K562 (cell line): ENCODE results near the gene MEX3D. TPM values are rescaled to one million over a fixed set of nuclear protein-coding genes. Genes with fewer than 3 reads are reported as not detected.

Source experiments
- EP300 ChIP-seq: IDR thresholded peaks from 2 replicates; pipeline ENCODE4 v1.6.1; 2012; ENCODE audit warnings: low read length, improper control_type of control experiment
- EWSR1 ChIP-seq: fragments of 450-650 bp; IDR thresholded peaks from 2 replicates; pipeline ENCODE4 v1.6.1; 2018; ENCODE audit warnings: borderline replicate concordance, mild to moderate bottlenecking, low read depth, moderate library complexity; ENCODE audit not compliant: partially characterized antibody
- HLTF ChIP-seq: fragments of 450-650 bp; IDR thresholded peaks from 2 replicates; pipeline ENCODE4 v1.6.1; 2016
- HNRNPH1 ChIP-seq: fragments of 200-400 bp; formaldehyde crosslinking; optimal IDR thresholded peaks from 2 replicates; pipeline ENCODE3; 2017; ENCODE audit warnings: low read depth, mild to moderate bottlenecking, low read length, moderate library complexity
- IFI16 ChIP-seq: fragments of 250-450 bp; sonication (Bioruptor Pico); IDR thresholded peaks from 2 replicates; pipeline ENCODE4 v2.1.2; 2022; ENCODE audit warnings: mild to moderate bottlenecking, inconsistent platforms
- ILK ChIP-seq: fragments of 450-650 bp; IDR thresholded peaks from 2 replicates; pipeline ENCODE4 v1.6.1; 2016; ENCODE audit warnings: missing genetic modification characterization, low read depth, mild to moderate bottlenecking, missing compliant biosample characterization, moderate library complexity, borderline replicate concordance
- POLR2H ChIP-seq: IDR thresholded peaks from 2 replicates; pipeline ENCODE4 v1.6.1; 2016; ENCODE audit warnings: missing genetic modification characterization, low read depth, mild to moderate bottlenecking, control low read depth, missing compliant biosample characterization, moderate library complexity
- POLR3G ChIP-seq: IDR thresholded peaks from 2 replicates; pipeline ENCODE4 v1.6.1; 2011; ENCODE audit not compliant: insufficient read length, insufficient replicate concordance; ENCODE audit errors: extremely low read depth
- XRCC5 ChIP-seq: fragments of 200-400 bp; formaldehyde crosslinking; IDR thresholded peaks from 2 replicates; pipeline ENCODE4 v1.6.1; 2017; ENCODE audit warnings: low read depth, mild to moderate bottlenecking, low read length
- ZNF124 ChIP-seq: sonication (generic); formaldehyde crosslinking; IDR thresholded peaks from 2 replicates; pipeline ENCODE4 v1.8.1; 2022; ENCODE audit warnings: missing genetic modification reagents
- ZNF277 ChIP-seq: fragments of 250-450 bp; sonication (Bioruptor Pico); IDR thresholded peaks from 2 replicates; pipeline ENCODE4 v1.8.0; 2022; ENCODE audit warnings: inconsistent platforms, mild to moderate bottlenecking, moderate library complexity, borderline replicate concordance
- ZNF41 ChIP-seq: fragments of 250-450 bp; sonication (Bioruptor Pico); conservative IDR thresholded peaks from 2 replicates; pipeline ENCODE4 v1.4.0; 2020; ENCODE audit warnings: mild to moderate bottlenecking
- ZNF561 ChIP-seq: fragments of 450-650 bp; formaldehyde crosslinking; conservative IDR thresholded peaks from 2 replicates; pipeline ENCODE4 v1.4.0; 2020; ENCODE audit warnings: mild to moderate bottlenecking, moderate library complexity
- ZNF57 ChIP-seq: fragments of 450-650 bp; formaldehyde crosslinking; IDR thresholded peaks from 2 replicates; pipeline ENCODE4 v1.4.0; 2020; ENCODE audit warnings: mild to moderate bottlenecking, moderate library complexity
- polyA plus RNA-seq, 8 experiments: library from polyadenylated mRNA; depleted of rRNA in 4 of 8; stranded (reverse) in 5 of 8; unstranded in 3 of 8; fragments of >200 nt; fragmentation: Nextera tagmentation in 2 of 8; fragmentation: Illumina TruSeq in 1 of 8; extraction: Ambion mirVana in 2 of 8; extraction: Trizol in 1 of 8; gene quantifications; 2 replicates each; pipeline versions ENCODE4 v1.2.1 to v1.2.3, GENCODE V29; 2011 to 2014; ENCODE audit warnings: inconsistent platforms in 1 of 8, missing spikeins in 1 of 8
- total RNA-seq, 7 experiments: library from RNA; depleted of rRNA in 6 of 7; stranded (reverse); fragments of >200 nt in 6 of 7; fragmentation: Illumina TruSeq in 2 of 7; extraction: Trizol in 2 of 7; gene quantifications; 2 replicates each; pipeline versions ENCODE4 v1.2.1 to v1.2.3, GENCODE V29; 2011 to 2021; ENCODE audit warnings: low replicate concordance in 1 of 7
- TF ChIP-seq, protein P1 (sequence below): fragments of 250-450 bp; sonication (Bioruptor Pico); IDR thresholded peaks from 2 replicates; pipeline ENCODE4 v1.8.0; 2022; ENCODE audit warnings: moderate library complexity, mild to moderate bottlenecking, inconsistent platforms
- TF ChIP-seq, protein P2 (sequence below): sonication (generic); formaldehyde crosslinking; IDR thresholded peaks from 2 replicates; pipeline ENCODE4 v1.8.0; 2022; ENCODE audit warnings: missing genetic modification reagents, mild to moderate bottlenecking, borderline replicate concordance
- TF ChIP-seq, protein P3 (sequence below): conservative IDR thresholded peaks from 2 replicates; pipeline ENCODE4 v1.6.1; 2011; ENCODE audit warnings: low read depth, mild to moderate bottlenecking, low read length; ENCODE audit not compliant: control insufficient read depth

Gene MEX3D
- total and polyA plus RNA-seq, 9 of the 15 experiments (the other 6 are each of a cell fraction or from before 2014, with no cell fraction given) = 1.7 to 39.3 (median 5.7) TPM

DNA sequence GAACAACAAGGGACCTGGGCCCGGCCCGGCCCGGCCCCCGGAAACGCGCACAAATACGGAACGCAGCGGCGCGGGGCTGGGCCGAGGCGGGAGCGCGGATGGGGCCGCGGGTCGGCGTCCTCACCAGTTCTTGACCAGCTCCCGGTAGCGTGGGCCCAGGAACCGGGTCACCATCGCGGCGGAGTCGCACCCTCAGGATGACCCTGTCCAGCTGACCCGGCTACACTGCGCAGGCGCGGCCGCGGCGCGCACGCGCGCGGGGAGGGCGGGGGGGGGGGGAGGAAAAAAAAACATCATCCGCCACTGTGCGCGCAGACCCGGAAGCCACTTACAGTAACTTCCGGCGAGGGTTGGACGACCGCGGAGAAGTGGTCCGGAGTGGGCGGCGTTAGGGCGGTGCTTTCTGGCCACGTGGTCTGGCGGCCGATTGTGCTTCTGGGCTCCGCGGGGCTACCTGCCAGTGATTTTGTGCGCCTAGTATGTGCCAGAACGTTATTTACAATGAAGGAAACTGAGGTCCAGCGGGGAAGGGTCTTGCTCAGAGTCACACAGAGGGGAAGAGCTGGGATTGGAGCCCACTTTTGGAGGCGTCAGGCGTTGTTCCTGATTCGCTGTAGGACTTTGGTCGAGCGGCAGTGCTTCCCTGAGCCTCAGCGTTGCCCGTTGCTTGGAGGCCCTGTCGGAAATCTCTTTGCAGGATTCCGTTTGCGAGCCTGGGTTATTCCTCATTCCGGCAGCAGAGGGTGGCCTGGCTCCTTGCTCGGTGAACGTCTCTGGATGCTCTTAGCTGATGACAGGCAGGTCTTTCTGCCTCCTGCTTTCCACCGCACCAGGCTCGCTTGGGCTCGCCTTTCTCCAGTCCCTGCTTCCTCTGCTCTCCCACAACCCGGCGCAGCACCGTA lies 37.4 kb upstream of the MEX3D start, which contains the start of gene UQCR11 (continued):
- TF ChIP-seq POLR3G (no peak), ZNF561 (no peak), IFI16 (CRISPR knock-in tag) (no peak), ZNF57 (CRISPR knock-in tag) (no peak), POLR2H (tag) (no peak), ILK (tag) (no peak), ZNF124 (no peak), ZNF41 (CRISPR knock-in tag) (no peak), XRCC5 (no peak; the same call in 1 of the 2 replicates), EP300 (no peak), HLTF (peak; percentile 91; the same call in 1 of the 2 replicates), HNRNPH1 (no peak), ZNF277 (CRISPR knock-in tag) (no peak), EWSR1 (no peak)
- TF ChIP-seq, protein P1, sequence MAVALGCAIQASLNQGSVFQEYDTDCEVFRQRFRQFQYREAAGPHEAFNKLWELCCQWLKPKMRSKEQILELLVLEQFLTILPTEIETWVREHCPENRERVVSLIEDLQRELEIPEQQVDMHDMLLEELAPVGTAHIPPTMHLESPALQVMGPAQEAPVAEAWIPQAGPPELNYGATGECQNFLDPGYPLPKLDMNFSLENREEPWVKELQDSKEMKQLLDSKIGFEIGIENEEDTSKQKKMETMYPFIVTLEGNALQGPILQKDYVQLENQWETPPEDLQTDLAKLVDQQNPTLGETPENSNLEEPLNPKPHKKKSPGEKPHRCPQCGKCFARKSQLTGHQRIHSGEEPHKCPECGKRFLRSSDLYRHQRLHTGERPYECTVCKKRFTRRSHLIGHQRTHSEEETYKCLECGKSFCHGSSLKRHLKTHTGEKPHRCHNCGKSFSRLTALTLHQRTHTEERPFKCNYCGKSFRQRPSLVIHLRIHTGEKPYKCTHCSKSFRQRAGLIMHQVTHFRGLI (CRISPR knock-in tag) = no peak
- TF ChIP-seq, protein P2, sequence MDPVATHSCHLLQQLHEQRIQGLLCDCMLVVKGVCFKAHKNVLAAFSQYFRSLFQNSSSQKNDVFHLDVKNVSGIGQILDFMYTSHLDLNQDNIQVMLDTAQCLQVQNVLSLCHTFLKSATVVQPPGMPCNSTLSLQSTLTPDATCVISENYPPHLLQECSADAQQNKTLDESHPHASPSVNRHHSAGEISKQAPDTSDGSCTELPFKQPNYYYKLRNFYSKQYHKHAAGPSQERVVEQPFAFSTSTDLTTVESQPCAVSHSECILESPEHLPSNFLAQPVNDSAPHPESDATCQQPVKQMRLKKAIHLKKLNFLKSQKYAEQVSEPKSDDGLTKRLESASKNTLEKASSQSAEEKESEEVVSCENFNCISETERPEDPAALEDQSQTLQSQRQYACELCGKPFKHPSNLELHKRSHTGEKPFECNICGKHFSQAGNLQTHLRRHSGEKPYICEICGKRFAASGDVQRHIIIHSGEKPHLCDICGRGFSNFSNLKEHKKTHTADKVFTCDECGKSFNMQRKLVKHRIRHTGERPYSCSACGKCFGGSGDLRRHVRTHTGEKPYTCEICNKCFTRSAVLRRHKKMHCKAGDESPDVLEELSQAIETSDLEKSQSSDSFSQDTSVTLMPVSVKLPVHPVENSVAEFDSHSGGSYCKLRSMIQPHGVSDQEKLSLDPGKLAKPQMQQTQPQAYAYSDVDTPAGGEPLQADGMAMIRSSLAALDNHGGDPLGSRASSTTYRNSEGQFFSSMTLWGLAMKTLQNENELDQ (CRISPR knock-in tag) = no peak; the same call in 1 of the 2 replicates
- TF ChIP-seq, protein P3, sequence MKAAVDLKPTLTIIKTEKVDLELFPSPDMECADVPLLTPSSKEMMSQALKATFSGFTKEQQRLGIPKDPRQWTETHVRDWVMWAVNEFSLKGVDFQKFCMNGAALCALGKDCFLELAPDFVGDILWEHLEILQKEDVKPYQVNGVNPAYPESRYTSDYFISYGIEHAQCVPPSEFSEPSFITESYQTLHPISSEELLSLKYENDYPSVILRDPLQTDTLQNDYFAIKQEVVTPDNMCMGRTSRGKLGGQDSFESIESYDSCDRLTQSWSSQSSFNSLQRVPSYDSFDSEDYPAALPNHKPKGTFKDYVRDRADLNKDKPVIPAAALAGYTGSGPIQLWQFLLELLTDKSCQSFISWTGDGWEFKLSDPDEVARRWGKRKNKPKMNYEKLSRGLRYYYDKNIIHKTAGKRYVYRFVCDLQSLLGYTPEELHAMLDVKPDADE = 0 out of 2 replicates have a peak, but pooled peaks have one; percentile 9
